Ishikawa (cell line): ENCODE data around the gene IGFBP6.

Experiments used
- CEBPB ChIP-seq: IDR thresholded peaks from 2 replicates; pipeline ENCODE4 v1.6.1; 2012
- EP300 ChIP-seq: IDR thresholded peaks from 2 replicates; pipeline ENCODE4 v1.6.1; 2012; ENCODE audit warnings: borderline replicate concordance
- FOXM1 ChIP-seq: IDR thresholded peaks from 2 replicates; pipeline ENCODE4 v1.6.1; 2012; ENCODE audit warnings: low read depth, borderline replicate concordance
- RAD21 ChIP-seq: IDR thresholded peaks from 2 replicates; pipeline ENCODE4 v1.6.1; 2012; ENCODE audit warnings: low read depth
- TAF1 ChIP-seq: IDR thresholded peaks from 2 replicates; pipeline ENCODE4 v1.6.1; 2012; ENCODE audit warnings: low read depth, mild to moderate bottlenecking

DNA sequence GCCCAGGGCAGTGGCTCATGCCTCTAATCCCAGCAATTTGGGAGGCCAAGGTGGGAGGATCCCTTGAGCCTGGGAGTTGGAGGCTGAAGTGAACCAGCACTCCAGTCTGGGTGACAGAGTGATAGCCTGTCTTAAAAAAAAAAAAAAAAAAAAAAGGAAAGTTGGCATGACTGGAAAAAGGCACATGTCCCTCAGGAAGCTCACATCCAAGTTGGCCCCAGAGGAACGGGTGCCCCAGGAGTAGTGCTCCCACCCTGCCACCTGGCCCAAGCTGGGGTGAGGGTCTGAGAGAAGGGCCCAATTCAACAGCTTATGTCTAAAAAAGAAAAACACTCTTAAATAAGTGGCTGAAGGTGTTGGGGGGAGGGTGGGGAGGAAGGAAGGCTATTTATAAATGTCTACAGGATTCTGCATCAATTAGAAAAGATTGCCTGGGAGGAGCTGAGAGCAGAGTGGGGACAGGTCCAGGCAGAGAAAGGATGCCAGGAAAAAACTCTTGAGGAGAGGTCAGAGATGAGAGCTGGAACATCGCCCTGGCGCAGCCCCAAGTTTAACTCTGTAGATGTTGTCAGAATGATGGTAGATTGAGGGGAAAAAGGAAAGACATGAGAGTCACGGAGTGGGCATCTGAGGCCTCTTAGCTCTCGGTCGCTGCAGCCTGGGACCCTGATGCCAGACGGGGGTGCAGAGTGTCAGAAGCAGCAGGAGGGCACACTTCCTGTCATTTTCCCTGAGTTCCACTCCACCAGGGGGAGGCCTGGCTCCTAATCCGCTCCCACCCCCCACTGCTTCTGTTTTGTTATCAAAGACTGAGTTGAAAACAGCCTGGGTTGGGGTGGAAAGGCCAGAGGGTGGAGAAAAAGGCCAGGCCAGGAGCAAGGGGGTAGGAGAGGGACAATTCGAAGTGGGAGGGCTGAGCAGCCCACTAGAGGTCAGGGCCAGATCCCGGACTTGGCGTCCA is 25.6 kb upstream of the IGFBP6 start:
- TF ChIP-seq FOXM1 (no peak), RAD21 (no peak), CEBPB (no peak), TAF1 (no peak), EP300 (no peak)
